Measurements from ENCODE around the gene CCSER1. TPM values are rescaled to one million over a fixed set of nuclear protein-coding genes. Genes with fewer than 3 reads are reported as not detected.

Gene CCSER1
- total and polyA plus RNA-seq, 2 donors (not counting 1 experiment from before 2014, with no cell fraction given) = 10.7 to 39.5 TPM

DNA sequence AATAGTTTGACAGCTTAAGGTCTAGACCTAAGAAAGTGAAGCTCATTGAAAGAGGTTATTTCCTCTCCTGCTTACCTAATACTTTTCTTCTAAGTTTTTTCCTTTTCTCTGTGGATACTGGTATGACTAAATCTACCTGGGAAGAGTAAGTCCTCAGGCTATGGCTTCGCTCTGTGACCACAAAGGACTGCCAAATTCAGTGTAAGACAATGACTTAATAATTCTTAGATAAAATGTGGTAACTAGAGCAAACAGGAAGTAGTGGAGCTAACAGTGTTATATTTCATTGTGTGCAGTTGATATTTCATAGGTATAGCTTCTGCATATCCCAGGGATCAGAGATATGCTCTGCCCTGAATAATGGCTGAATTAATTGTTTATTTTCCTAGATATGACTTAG is 418.9 kb downstream of the CCSER1 start:
- Mint-ChIP-seq H3K4me3 (no peak overlapping the region), H3K27ac (no peak overlapping the region), H3K4me1 (peaks cover 10% of the 10 kb centered on the region), H3K9me3 (ENCODE audit: insufficient read depth) (no peaks in the 10 kb centered on the region), H3K27me3 (no peaks in the 10 kb centered on the region)
- Histone ChIP-seq H3K36me3 (replicated peaks in 1 of 2; ENCODE audit: control extremely low read depth in 1 of 2, control insufficient read depth in 1 of 2, extremely low read depth in 1 of 2, insufficient read depth in 2 of 2, low read length in 1 of 2) (no peaks in the 10 kb centered on the region), H3K4me1 (ENCODE audit: control insufficient read depth in 2 of 2, insufficient read depth in 2 of 2, low read length in 2 of 2) (peaks cover 0 to 4% of the 10 kb centered on the region in 2 donors), H3K79me2 (ENCODE audit: control insufficient read depth, insufficient read depth, low read length) (no peaks in the 10 kb centered on the region), H3K27ac (ENCODE audit: low read length in 2 of 2) (no peak overlapping the region), H3K4me3 (ENCODE audit: control extremely low read depth in 1 of 5, extremely low read depth in 1 of 5, insufficient read depth in 1 of 5, low read depth in 2 of 5, low read length in 4 of 5) (no peak overlapping the region), H3K9ac (ENCODE audit: low read length) (no peak overlapping the region), H3K27me3 (replicated peaks in 1 of 4; ENCODE audit: control extremely low read depth in 1 of 4, control insufficient read depth in 3 of 4, insufficient read depth in 4 of 4, low read length in 3 of 4) (no peaks in the 10 kb centered on the region), H3K9me3 (ENCODE audit: control extremely low read depth in 1 of 3, control insufficient read depth in 2 of 3, insufficient read depth in 1 of 3, low read length in 2 of 3) (no peaks in the 10 kb centered on the region), H2AFZ (ENCODE audit: insufficient read depth, low read depth, low read length, poor library complexity, severe bottlenecking) (no peak overlapping the region), H3K4me2 (replicated peaks; ENCODE audit: low read depth, low read length, poor library complexity, severe bottlenecking) (no peak overlapping the region), H4K20me1 (ENCODE audit: control insufficient read depth, insufficient read depth, low read length, poor library complexity, severe bottlenecking) (no peaks in the 10 kb centered on the region)
- intact Hi-C loops (cut with micrococcal nuclease) = no loop called here
- WGBS (ENCODE audit: insufficient coverage) = no CpG with 5 or more reads among the region's 1 CpG
- ATAC-seq (ENCODE audit: low read depth) = no peak
- no peak for DNase-seq
- ChIA-PET CTCF (no interaction called here), POLR2A (no interaction called here)
- no peak for TF ChIP-seq EZH2 (IDR thresholded peaks at IDR 0.05; ENCODE audit: borderline replicate concordance, insufficient read depth, low read depth, low read length, poor library complexity, severe bottlenecking)
- no peak for TF ChIP-seq CTCF (IDR thresholded peaks at IDR 0.05)

- peaks cover 2% of the 10 kb centered on the region for H3K4me1 Mint-ChIP-seq
- Histone ChIP-seq H3K27ac (ENCODE audit: low read length in 2 of 2) (no peak overlapping the region), H3K79me2 (ENCODE audit: control insufficient read depth, insufficient read depth, low read length) (no peaks in the 10 kb centered on the region), H3K4me3 (ENCODE audit: control extremely low read depth in 1 of 5, extremely low read depth in 1 of 5, insufficient read depth in 1 of 5, low read depth in 2 of 5, low read length in 4 of 5) (no peak overlapping the region), H3K4me2 (replicated peaks; ENCODE audit: low read depth, low read length, poor library complexity, severe bottlenecking) (no peak overlapping the region), H3K27me3 (replicated peaks in 1 of 4; ENCODE audit: control extremely low read depth in 1 of 4, control insufficient read depth in 3 of 4, insufficient read depth in 4 of 4, low read length in 3 of 4) (no peaks in the 10 kb centered on the region), H4K20me1 (ENCODE audit: control insufficient read depth, insufficient read depth, low read length, poor library complexity, severe bottlenecking) (no peaks in the 10 kb centered on the region), H3K4me1 (ENCODE audit: control insufficient read depth in 2 of 2, insufficient read depth in 2 of 2, low read length in 2 of 2) (no peaks in the 10 kb centered on the region), H3K36me3 (replicated peaks in 1 of 2; ENCODE audit: control extremely low read depth in 1 of 2, control insufficient read depth in 1 of 2, extremely low read depth in 1 of 2, insufficient read depth in 2 of 2, low read length in 1 of 2) (no peaks in the 10 kb centered on the region), H2AFZ (ENCODE audit: insufficient read depth, low read depth, low read length, poor library complexity, severe bottlenecking) (no peak overlapping the region), H3K9me3 (ENCODE audit: control extremely low read depth in 1 of 3, control insufficient read depth in 2 of 3, insufficient read depth in 1 of 3, low read length in 2 of 3) (peaks cover 0 to 10% (median 0%) of the 10 kb centered on the region in 3 donors), H3K9ac (ENCODE audit: low read length) (no peak overlapping the region)
- intact Hi-C loops (cut with micrococcal nuclease) = no loop called here
- no peak overlapping the region for H3K4me3 Mint-ChIP-seq
- TF ChIP-seq CTCF (IDR thresholded peaks at IDR 0.05) = no peak
- no peak for TF ChIP-seq EZH2 (IDR thresholded peaks at IDR 0.05; ENCODE audit: borderline replicate concordance, insufficient read depth, low read depth, low read length, poor library complexity, severe bottlenecking)
- ATAC-seq (ENCODE audit: low read depth) = no peak
- WGBS (ENCODE audit: insufficient coverage) = 93% methylated on average over 2 of the region's 2 CpGs
- POLR2A ChIA-PET = no interaction called here
- no peak for DNase-seq
- H3K9me3 Mint-ChIP-seq (ENCODE audit: insufficient read depth) = peaks cover 5% of the 10 kb centered on the region
- no peak overlapping the region for H3K27ac Mint-ChIP-seq
- CTCF ChIA-PET = no interaction called here
- H3K27me3 Mint-ChIP-seq = no peaks in the 10 kb centered on the region
Measured at GRCh38 chr4:90570615-90571014, 443.4 kb downstream of the CCSER1 start.

Data from B cell (primary cell).